ENCODE measurements around the gene SIM2. TPM values are rescaled to one million over a fixed set of nuclear protein-coding genes. Genes with fewer than 3 reads are reported as not detected.

The SIM2 gene
- total RNA-seq, 2 experiments from 2014 or later, result 0.05 to 0.19 TPM

DNA sequence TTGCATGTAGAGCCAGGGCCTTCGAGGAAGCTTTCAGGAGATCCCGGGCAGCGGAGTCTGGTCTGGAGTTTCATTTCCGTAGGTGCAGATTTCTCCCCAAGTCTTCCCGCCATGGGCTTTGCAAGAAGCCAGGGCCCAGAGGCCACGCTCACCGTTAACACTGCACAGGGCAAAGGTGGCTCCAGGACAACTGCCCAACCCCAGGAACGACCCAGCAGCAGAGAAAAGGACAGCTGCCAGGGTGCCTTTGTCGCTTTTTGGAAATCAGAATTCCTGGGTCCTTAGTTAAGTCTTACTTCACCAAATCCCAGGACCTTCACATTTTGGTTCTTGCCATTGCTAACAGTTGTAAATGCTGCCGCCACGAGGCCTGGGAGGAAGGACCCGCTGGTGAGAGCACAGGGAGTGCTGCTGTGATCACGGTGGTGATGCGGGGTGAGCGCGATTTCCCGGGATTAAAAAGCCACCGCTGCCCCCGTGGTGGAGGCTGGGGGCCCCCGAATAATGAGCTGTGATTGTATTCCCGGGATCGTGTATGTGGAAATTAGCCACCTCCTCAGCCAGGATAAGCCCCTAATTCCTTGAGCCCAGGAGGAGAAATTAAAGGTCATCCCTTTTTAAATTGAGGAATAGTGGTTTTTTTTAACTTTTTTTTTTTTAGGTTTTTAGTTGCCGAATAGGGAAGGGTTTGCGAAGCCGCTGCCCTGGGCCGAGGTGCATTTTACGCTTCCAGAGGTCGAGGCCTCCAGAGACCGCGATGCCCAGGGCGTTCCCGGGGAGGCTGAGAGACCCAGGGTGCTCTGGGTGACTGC, 8.2 kb downstream of the SIM2 start:
- Mint-ChIP-seq H3K36me3 (ENCODE audit: low read depth) (peaks cover 3% of the 10 kb centered on the region), H3K27ac (peak overlapping the region; percentile 31), H3K27me3 (peaks cover 85% of the 10 kb centered on the region), H3K4me1 (peaks cover 19% of the 10 kb centered on the region), H3K4me3 (peak overlapping the region; percentile 25), H3K9me3 (no peaks in the 10 kb centered on the region)
- ChIA-PET POLR2A (no interaction called here), CTCF (interaction anchor here (0.7 kb wide), 1 partner anchor 40 kb away, joined by 3 read pairs; no protein-coding TSS in a partner anchor)
- DNase-seq, result no peak

DNA sequence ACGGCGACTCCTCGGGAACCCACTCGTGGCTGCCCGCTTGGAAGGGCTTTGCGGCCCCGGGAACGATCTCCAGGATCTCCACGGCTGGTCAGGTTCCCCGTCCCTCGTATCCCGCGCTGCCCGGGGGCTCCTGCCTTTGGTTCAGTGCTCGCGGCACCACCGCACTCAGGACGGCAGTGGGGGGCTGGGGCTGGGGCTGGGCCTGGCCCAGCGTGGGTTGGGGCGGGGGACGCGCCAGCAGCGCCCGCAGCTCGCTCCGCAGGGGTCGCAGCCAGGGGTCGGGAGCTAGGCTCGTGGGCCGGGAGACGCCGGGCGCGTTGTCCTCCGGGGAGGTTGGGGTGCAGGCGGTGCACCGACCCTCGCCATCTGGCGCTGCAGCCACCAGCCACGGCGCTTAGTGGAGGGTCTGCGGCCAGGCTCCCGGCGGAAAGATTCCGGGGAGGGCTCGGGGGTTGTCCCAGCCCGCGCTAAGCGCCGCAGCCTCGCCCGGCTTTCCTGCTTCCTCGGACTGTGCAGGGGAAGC, 8.9 kb downstream of the SIM2 start:
- H3K4me1 Mint-ChIP-seq, result peaks cover 19% of the 10 kb centered on the region
- H3K27ac Mint-ChIP-seq, result no peak overlapping the region
- H3K9me3 Mint-ChIP-seq, result no peaks in the 10 kb centered on the region
- peaks cover 3% of the 10 kb centered on the region for H3K36me3 Mint-ChIP-seq (ENCODE audit: low read depth)
- ChIA-PET CTCF (interaction anchor here (0.7 to 0.8 kb wide), 2 partner anchors 16 to 40 kb away, joined by 3 read pairs; no protein-coding TSS in a partner anchor), POLR2A (no interaction called here)
- DNase-seq, result no peak
- no peak overlapping the region for H3K4me3 Mint-ChIP-seq
- peaks cover 85% of the 10 kb centered on the region for H3K27me3 Mint-ChIP-seq

DNA sequence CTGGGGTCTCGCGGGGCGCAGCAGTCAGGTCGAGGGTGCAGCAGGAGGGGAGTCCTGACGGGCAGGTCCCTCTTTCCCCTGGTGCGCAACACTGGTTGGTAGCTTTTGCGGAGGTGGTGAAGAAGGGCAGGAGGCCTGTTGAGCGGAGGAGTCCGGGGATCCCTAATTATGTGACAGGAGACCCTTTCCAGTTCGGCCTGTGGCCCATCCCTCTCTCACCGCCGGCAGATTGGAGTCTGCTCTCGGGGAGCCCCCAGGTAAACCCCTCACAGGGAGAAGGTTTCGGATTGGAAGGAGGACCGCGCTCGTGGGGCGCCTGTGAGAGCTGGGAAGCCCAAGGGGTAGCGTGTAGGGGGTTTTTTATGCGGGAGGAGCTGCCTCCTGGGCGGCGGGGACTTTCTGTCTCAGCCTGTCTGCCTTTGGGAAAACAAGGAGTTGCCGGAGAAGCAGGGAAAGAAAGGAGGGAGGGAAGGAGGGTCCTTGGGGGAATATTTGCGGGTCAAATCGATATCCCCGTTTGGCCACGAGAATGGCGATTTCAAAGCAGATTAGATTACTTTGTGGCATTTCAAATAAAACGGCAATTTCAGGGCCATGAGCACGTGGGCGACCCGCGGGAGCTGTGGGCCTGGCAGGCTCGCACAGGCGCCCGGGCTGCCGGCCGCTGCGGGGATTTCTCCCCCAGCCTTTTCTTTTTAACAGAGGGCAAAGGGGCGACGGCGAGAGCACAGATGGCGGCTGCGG, 9.5 kb downstream of the SIM2 start:
- ChIA-PET POLR2A (no interaction called here), CTCF (interaction anchor here (0.8 kb wide), 1 partner anchor 16 kb away, joined by 3 read pairs; no protein-coding TSS in a partner anchor)
- no peak for DNase-seq
- peaks cover 3% of the 10 kb centered on the region for H3K36me3 Mint-ChIP-seq (ENCODE audit: low read depth)
- H3K4me3 Mint-ChIP-seq, result no peak overlapping the region
- no peak overlapping the region for H3K27ac Mint-ChIP-seq
- H3K4me1 Mint-ChIP-seq, result peaks cover 19% of the 10 kb centered on the region
- H3K9me3 Mint-ChIP-seq, result no peaks in the 10 kb centered on the region
- H3K27me3 Mint-ChIP-seq, result peaks cover 85% of the 10 kb centered on the region

DNA sequence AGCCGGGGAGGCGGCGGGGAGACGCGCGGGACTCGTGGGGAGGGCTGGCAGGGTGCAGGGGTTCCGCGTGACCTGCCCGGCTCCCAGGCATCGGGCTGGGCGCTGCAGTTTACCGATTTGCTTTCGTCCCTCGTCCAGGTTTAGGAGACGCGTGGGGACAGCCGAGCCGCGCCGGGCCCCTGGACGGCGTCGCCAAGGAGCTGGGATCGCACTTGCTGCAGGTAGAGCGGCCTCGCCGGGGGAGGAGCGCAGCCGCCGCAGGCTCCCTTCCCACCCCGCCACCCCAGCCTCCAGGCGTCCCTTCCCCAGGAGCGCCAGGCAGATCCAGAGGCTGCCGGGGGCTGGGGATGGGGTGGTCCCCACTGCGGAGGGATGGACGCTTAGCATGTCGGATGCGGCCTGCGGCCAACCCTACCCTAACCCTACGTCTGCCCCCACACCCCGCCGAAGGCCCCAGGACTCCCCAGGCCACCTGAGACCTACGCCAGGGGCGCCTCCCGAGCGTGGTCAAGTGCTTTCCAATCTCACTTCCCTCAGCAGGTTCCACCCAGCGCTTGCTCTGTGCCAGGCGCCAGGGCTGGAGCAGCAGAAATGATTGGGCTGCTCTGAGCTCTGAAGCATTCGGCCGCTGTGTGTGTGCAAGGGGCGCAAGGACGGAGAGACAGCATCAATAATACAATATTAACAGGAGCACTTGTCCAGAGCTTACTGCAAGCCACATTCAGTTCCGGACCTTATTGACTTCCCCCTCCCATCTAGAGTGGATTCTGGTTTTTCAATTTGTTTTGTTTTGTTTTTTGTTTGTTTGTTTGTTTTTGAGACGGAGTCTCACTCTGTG, 10.3 kb downstream of the SIM2 start:
- Mint-ChIP-seq H3K27me3 (peaks cover 85% of the 10 kb centered on the region), H3K27ac (peak overlapping the region; percentile 64), H3K36me3 (ENCODE audit: low read depth) (peaks cover 3% of the 10 kb centered on the region), H3K4me3 (no peak overlapping the region), H3K4me1 (peaks cover 19% of the 10 kb centered on the region), H3K9me3 (no peaks in the 10 kb centered on the region)
- CTCF ChIA-PET, result no interaction called here
- DNase-seq, result no peak
- POLR2A ChIA-PET, result no interaction called here

DNA sequence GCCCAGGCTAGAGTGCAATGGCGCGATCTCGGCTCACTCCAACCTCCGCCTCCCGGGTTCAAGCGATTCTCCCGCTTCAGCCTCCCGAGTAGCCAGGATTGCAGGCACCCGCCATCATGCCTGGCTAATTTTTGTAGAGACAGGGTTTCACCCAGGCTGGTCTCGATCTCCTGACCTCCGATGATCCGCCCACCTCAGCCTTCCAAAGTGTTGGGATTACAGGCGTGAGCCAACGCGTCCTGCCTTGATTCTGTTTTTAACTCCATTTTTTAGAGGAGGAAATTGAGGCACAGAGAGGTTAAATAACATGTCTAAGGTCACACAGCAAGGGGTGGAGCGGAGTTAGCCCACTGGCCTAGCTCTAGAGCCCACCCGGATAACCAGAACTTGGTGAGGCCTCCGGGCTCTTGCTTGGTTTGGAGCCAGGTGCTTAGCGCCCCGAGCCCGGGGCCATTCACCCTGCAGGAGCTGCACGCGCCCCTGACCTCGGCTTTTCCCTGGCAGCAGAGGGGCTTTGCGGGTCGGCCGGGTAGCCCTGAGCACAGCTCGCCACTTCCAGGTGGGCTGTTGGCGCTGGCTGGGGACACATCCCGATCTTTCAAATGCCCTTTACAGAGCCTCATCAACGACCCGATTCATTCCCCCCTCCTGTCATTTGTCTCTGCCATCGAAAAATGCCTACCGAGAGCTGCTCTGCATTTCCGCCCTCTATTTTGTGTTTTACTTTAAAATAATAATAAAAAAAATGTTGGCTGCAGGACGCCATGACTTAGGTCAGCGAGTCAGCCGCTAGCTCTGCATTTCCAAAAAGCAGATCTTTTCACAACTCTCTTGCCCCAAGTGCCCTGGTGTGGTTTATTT, 11.2 kb downstream of the SIM2 start:
- Mint-ChIP-seq H3K4me3 (no peak overlapping the region), H3K27ac (no peak overlapping the region), H3K27me3 (peaks cover 86% of the 10 kb centered on the region), H3K4me1 (peaks cover 19% of the 10 kb centered on the region), H3K9me3 (no peaks in the 10 kb centered on the region), H3K36me3 (ENCODE audit: low read depth) (peaks cover 3% of the 10 kb centered on the region)
- CTCF ChIA-PET, result interaction anchor here (1.5 kb wide), 1 partner anchor 8 kb away, joined by 5 read pairs; no protein-coding TSS in a partner anchor
- DNase-seq, result no peak
- POLR2A ChIA-PET, result no interaction called here

DNA sequence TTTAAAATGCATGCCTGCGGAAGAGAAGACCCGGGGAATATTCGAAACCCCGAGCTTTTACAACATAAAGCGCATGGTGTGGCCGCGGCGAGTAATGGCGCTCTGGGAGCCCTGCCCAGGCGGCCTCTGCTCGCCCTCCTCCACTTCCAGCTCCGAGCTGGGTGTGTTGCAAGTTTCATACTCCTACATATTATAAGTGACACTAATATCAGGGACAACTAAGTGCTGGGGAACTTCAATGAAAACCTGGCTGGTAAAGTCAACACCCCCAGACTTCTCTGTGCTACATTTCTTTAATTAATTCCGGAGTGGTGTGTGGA, 11.8 kb downstream of the SIM2 start:
- Mint-ChIP-seq H3K4me3 (no peak overlapping the region), H3K27ac (no peak overlapping the region), H3K4me1 (peaks cover 19% of the 10 kb centered on the region), H3K36me3 (ENCODE audit: low read depth) (peaks cover 3% of the 10 kb centered on the region), H3K9me3 (no peaks in the 10 kb centered on the region), H3K27me3 (peaks cover 84% of the 10 kb centered on the region)
- DNase-seq, result no peak
- ChIA-PET CTCF (interaction anchor here (1.5 kb wide), 1 partner anchor 8 kb away, joined by 5 read pairs; no protein-coding TSS in a partner anchor), POLR2A (no interaction called here)

DNA sequence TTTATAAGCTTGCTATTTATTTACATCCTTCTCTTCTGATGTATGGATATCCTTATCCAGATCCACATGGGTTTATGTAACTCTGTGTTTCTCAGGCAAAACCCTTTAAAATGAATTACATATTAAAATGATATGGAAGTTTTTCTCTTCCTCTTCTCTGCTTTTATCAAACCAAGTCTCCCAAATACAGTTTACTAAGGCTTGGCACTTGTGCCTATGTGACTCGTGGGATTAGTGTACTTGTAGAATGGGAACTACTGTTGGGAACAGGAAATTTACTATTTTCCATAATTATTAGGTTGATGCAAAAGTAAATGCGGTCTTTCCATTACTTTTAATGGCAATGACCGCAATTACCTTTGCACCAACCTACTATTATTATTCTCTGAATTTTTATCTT, 14.8 kb downstream of the SIM2 start:
- Mint-ChIP-seq H3K27me3 (peaks cover 71% of the 10 kb centered on the region), H3K36me3 (ENCODE audit: low read depth) (no peaks in the 10 kb centered on the region), H3K4me1 (peaks cover 4% of the 10 kb centered on the region), H3K4me3 (no peak overlapping the region), H3K9me3 (no peaks in the 10 kb centered on the region), H3K27ac (no peak overlapping the region)
- ChIA-PET POLR2A (no interaction called here), CTCF (no interaction called here)
- DNase-seq, result no peak

DNA sequence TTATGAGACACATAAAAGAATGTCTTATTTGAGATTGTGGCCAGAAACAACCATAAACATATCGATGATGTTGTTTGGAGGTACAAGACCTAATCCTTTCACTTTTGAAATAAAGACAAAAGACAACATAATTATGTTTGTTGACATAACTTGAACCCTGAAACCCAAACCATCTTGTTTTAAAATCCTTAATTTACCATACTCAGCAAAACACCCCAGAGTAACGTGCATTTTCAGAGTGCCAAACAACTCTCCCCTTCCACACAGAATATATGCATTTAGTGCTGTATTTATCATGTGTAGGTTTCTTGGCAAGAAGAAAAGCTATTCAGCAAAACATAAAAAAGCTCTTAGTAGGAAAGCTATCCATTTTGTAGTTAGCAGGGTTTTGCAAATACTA, 17.5 kb downstream of the SIM2 start:
- no peaks in the 10 kb centered on the region for H3K9me3 Mint-ChIP-seq
- POLR2A ChIA-PET, result no interaction called here
- no peaks in the 10 kb centered on the region for H3K36me3 Mint-ChIP-seq (ENCODE audit: low read depth)
- no peak for DNase-seq
- H3K27me3 Mint-ChIP-seq, result peaks cover 53% of the 10 kb centered on the region
- CTCF ChIA-PET, result interaction anchor here (0.6 kb wide), 1 partner anchor 687 kb away, joined by 5 read pairs; no protein-coding TSS in a partner anchor
- no peak overlapping the region for H3K27ac Mint-ChIP-seq
- H3K4me1 Mint-ChIP-seq, result no peaks in the 10 kb centered on the region
- no peak overlapping the region for H3K4me3 Mint-ChIP-seq

DNA sequence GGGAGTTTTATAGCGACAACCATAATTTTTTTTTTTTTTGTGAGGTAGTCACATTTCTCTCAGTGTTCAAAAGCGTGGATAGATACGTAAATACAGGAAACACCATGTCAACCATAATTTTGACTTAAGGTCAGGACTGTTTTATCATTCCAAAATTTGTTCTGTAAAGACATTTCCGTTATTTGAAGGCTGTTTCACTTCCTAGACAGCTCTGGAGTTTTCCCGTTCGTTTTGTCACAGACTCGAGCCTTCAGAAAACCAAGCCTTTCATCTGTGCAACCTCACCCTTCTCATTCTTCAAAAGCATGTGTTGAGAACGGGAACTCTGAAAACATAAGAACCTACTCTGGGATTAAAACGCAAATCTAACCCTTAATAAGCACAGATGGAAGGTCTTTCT, 17.9 kb downstream of the SIM2 start:
- Mint-ChIP-seq H3K4me3 (no peak overlapping the region), H3K4me1 (no peaks in the 10 kb centered on the region), H3K9me3 (no peaks in the 10 kb centered on the region), H3K36me3 (ENCODE audit: low read depth) (no peaks in the 10 kb centered on the region), H3K27me3 (peaks cover 50% of the 10 kb centered on the region), H3K27ac (no peak overlapping the region)
- ChIA-PET POLR2A (no interaction called here), CTCF (no interaction called here)
- no peak for DNase-seq

DNA sequence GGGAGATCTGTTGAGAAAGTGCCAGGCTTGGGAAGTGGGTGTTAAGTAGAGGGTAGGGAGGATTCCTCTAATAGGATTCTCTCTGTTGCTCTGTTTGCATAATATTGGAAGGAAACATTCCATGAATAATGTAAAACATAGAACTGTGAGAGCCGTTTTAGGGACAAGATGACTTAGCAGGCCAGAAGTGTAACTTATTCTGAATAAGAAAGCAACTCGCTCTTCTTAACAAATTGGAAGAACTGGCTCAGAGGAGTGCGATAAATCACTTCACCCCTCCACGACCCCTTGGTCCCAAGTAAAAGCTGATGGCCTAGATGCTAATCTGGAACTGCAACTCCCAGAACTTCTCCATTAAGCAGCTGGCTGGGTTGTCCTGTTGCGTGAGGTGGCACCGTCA, 19.1 kb downstream of the SIM2 start:
- H3K4me1 Mint-ChIP-seq, result no peaks in the 10 kb centered on the region
- DNase-seq, result no peak
- ChIA-PET CTCF (no interaction called here), POLR2A (no interaction called here)
- H3K9me3 Mint-ChIP-seq, result no peaks in the 10 kb centered on the region
- H3K36me3 Mint-ChIP-seq (ENCODE audit: low read depth), result no peaks in the 10 kb centered on the region
- no peak overlapping the region for H3K4me3 Mint-ChIP-seq
- no peak overlapping the region for H3K27ac Mint-ChIP-seq
- H3K27me3 Mint-ChIP-seq, result peaks cover 42% of the 10 kb centered on the region

DNA sequence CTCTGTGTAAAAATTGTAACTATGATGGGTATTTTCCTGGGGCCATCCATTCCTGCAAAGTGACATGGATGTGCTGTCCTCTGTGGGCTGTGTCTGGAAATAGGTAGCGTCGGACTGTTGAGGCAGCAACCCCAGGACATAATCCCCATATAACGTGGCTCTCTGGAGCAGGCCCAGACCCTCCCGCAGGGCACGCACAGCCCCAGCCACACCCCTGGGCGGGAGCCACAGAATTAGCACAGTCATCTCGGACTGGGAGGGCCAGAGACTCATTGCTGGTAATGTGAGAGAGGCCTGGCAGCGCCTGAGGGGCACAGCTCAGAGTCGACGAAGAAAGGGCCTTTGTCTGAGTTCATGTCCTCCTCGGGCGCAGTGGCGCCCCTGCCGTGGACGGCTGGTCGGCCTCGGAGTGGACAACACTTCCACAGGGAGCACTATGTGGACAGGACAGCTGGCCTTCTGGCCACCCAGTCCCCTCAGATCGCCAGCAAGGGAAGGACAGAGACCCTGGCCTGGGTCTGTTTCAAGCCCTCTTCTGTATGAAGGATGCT, 20.1 kb downstream of the SIM2 start:
- H3K27ac Mint-ChIP-seq, result no peak overlapping the region
- H3K4me1 Mint-ChIP-seq, result no peaks in the 10 kb centered on the region
- H3K9me3 Mint-ChIP-seq, result no peaks in the 10 kb centered on the region
- no peaks in the 10 kb centered on the region for H3K36me3 Mint-ChIP-seq (ENCODE audit: low read depth)
- no peak overlapping the region for H3K4me3 Mint-ChIP-seq
- CTCF ChIA-PET, result no interaction called here
- H3K27me3 Mint-ChIP-seq, result peaks cover 31% of the 10 kb centered on the region
- POLR2A ChIA-PET, result no interaction called here
- no peak for DNase-seq

DNA sequence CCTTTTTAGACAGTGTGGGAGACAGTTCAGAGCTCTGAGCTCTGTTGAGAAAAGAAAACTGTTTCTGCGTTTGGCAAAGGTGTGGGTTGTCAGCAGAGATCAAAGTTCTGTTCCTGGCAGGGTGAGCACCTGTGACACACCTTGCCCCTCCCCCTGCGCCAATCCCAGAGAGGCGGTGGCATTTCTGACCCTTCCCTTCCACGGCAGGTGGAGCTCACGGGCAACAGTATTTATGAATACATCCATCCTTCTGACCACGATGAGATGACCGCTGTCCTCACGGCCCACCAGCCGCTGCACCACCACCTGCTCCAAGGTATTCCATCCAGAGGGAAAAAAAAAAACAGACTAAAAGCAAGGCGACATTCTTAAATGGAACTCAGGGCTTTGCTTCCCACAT, 20.7 kb downstream of the SIM2 start:
- CTCF ChIA-PET, result interaction anchor here (1.3 kb wide), 1 partner anchor 291 kb away, joined by 3 read pairs; no protein-coding TSS in a partner anchor
- Mint-ChIP-seq H3K27me3 (peaks cover 27% of the 10 kb centered on the region), H3K9me3 (no peaks in the 10 kb centered on the region), H3K4me3 (no peak overlapping the region), H3K4me1 (no peaks in the 10 kb centered on the region), H3K36me3 (ENCODE audit: low read depth) (no peaks in the 10 kb centered on the region), H3K27ac (no peak overlapping the region)
- POLR2A ChIA-PET, result no interaction called here
- DNase-seq, result no peak

Data from activated CD4-positive, alpha-beta T cell treated with anti-CD3 and anti-CD28 coated beads, Interleukin-2, amount 10 ng/mL, durations not matched to agents 7 days and 5 days (primary cell).